HCT116 (cell line): Measurements from ENCODE around the gene CPNE5. TPM values are rescaled to one million over a fixed set of nuclear protein-coding genes. Genes with fewer than 3 reads are reported as not detected.

Source experiments
- ATAC-seq: fragments of 200-7000 bp; cut with Tn5 transposase; 2 replicates; pipeline ENCODE4 v1.9.1; 2020; ENCODE audit warnings: mild to moderate bottlenecking, moderate library complexity
- BruUV-seq: library from RNA; stranded (reverse); fragments of 400-500 nt; replicated peaks from 2 replicates; lab custom pipeline; 2021; lab: Mats Ljungman, UMichigan
- CTCF ChIA-PET: fragments of 300-600 bp; sonication (Branson Sonifier 250); formaldehyde crosslinking; loops from one replicate; lab custom pipeline; 2021; ENCODE audit warnings: antibody characterized with exemption; lab: Charles Lee
- POLR2A ChIA-PET: fragments of 300-600, 350-600 bp; sonication (Branson Sonifier 250); formaldehyde crosslinking; loops from one replicate; lab custom pipeline; 2021; ENCODE audit warnings: antibody characterized with exemption; lab: Charles Lee
- RAD21 ChIA-PET, 2 experiments: fragments of 300-600 bp; sonication (Branson Sonifier 250); formaldehyde crosslinking; loops; one replicate each; lab custom pipeline; 2023; ENCODE audit warnings: low total read pairs in 2 of 2; ENCODE audit not compliant: uncharacterized antibody in 2 of 2, unreplicated experiment in 2 of 2, low non-redundant PET in 1 of 2; lab: Charles Lee
- DNase-seq: peaks from one replicate; pipeline ENCODE4 v3.0.0-alpha.2; 2010; ENCODE audit warnings: low read depth, low spot score
- H2AFZ ChIP-seq: fragments of 200-600 bp; shearing (Covaris generic), sonication (generic); 2 replicates; pipeline ENCODE4 v1.6.1; 2017; ENCODE audit warnings: low read depth, mixed run types, mixed read lengths, antibody characterized with exemption, low read length; ENCODE audit not compliant: poor library complexity, severe bottlenecking
- H3K27ac ChIP-seq: 2 replicates; pipeline ENCODE4 v1.5.1; 2012; ENCODE audit warnings: low read depth, low read length
- H3K27me3 ChIP-seq: fragments of 200-600 bp; sonication (generic); 2 replicates; pipeline ENCODE4 v1.6.1; 2016; ENCODE audit warnings: mixed run types, low read length, mixed read lengths; ENCODE audit not compliant: insufficient read depth
- H3K36me3 ChIP-seq, 2 experiments: fragments of 200-500 bp in 1 of 2; fragments of 200-600 bp in 1 of 2; sonication (Bioruptor generic) in 1 of 2; sonication (generic) in 1 of 2; 2 replicates each; pipeline versions ENCODE4 v1.5.1 to v1.6.1; 2014 to 2016; ENCODE audit warnings: low read length in 2 of 2, inconsistent platforms in 1 of 2, mixed read lengths in 1 of 2, mixed run types in 1 of 2; ENCODE audit not compliant: insufficient read depth in 2 of 2, control insufficient read depth in 1 of 2
- H3K4me1 ChIP-seq, 2 experiments: fragments of 200-600 bp in 1 of 2; sonication (generic) in 1 of 2; 2 replicates each; pipeline versions ENCODE4 v1.5.1 to v1.6.1; 2012 to 2017; ENCODE audit warnings: low read length in 2 of 2, inconsistent platforms in 1 of 2, mild to moderate bottlenecking in 1 of 2, mixed read lengths in 1 of 2, mixed run types in 1 of 2, moderate library complexity in 1 of 2; ENCODE audit not compliant: insufficient read depth in 2 of 2, control insufficient read depth in 1 of 2
- H3K4me2 ChIP-seq: fragments of 200-600 bp; sonication (generic); 2 replicates; pipeline ENCODE4 v1.6.1; 2017; ENCODE audit warnings: mixed run types, low read length, mixed read lengths
- H3K4me3 ChIP-seq, 2 experiments: fragments of 200-600 bp in 1 of 2; sonication (generic) in 1 of 2; replicated peaks in 1 of 2; 2 replicates each; pipeline ENCODE4 v1.5.1; 2011 to 2016; ENCODE audit warnings: low read length in 2 of 2, control low read depth in 1 of 2, low read depth in 1 of 2, mild to moderate bottlenecking in 1 of 2, mixed read lengths in 1 of 2, mixed run types in 1 of 2
- H3K79me2 ChIP-seq: fragments of 200-600 bp; sonication (generic); 2 replicates; pipeline ENCODE4 v1.6.1; 2017; ENCODE audit warnings: mild to moderate bottlenecking, mixed run types, low read length, moderate library complexity, mixed read lengths; ENCODE audit not compliant: insufficient read depth
- H3K9ac ChIP-seq: fragments of 200-600 bp; sonication (generic); 2 replicates; pipeline ENCODE4 v1.6.1; 2016; ENCODE audit warnings: low read length, mixed read lengths
- H3K9me2 ChIP-seq: fragments of 200-600 bp; sonication (generic), shearing (Covaris generic); 2 replicates; pipeline ENCODE4 v1.6.1; 2017; ENCODE audit warnings: mixed run types, mild to moderate bottlenecking, moderate library complexity; ENCODE audit not compliant: insufficient read depth
- H3K9me3 ChIP-seq, 2 experiments: fragments of 200-500 bp in 1 of 2; fragments of 200-600 bp in 1 of 2; sonication (Bioruptor generic) in 1 of 2; sonication (generic) in 1 of 2; 2 replicates each; pipeline ENCODE4 v1.6.1; 2014 to 2017; ENCODE audit warnings: low read length in 2 of 2, mixed read lengths in 2 of 2, inconsistent platforms in 1 of 2, low read depth in 1 of 2, mild to moderate bottlenecking in 1 of 2, mixed run types in 1 of 2, moderate library complexity in 1 of 2; ENCODE audit not compliant: control insufficient read depth in 1 of 2, insufficient read depth in 1 of 2
- H4K20me1 ChIP-seq: fragments of 200-600 bp; sonication (generic), shearing (Covaris generic); 2 replicates; pipeline ENCODE4 v1.6.1; 2017; ENCODE audit warnings: mixed run types, mild to moderate bottlenecking, moderate library complexity; ENCODE audit not compliant: insufficient read depth
- ATF3 ChIP-seq: IDR thresholded peaks from 2 replicates; pipeline ENCODE4 v1.6.1; 2012
- CEBPB ChIP-seq: IDR thresholded peaks from 2 replicates; pipeline ENCODE4 v1.6.1; 2012; ENCODE audit warnings: low read depth
- CTCF ChIP-seq, 3 experiments: fragments of 200-600 bp in 1 of 3; sonication (generic) in 1 of 3; IDR thresholded peaks in 2 of 3; conservative IDR thresholded peaks in 1 of 3; 2 replicates each; pipeline ENCODE4 v1.5.1; 2012 to 2017; ENCODE audit warnings: low read depth in 2 of 3, low read length in 2 of 3, antibody characterized with exemption in 1 of 3, borderline replicate concordance in 1 of 3, control low read depth in 1 of 3, mild to moderate bottlenecking in 1 of 3, mixed read lengths in 1 of 3, mixed run types in 1 of 3, moderate library complexity in 1 of 3; ENCODE audit not compliant: insufficient read depth in 1 of 3
- ELF1 ChIP-seq: IDR thresholded peaks from 2 replicates; pipeline ENCODE4 v1.6.1; 2012; ENCODE audit warnings: low read depth, borderline replicate concordance
- EZH2phosphoT487 ChIP-seq: fragments of 200-600 bp; IDR thresholded peaks from 2 replicates; pipeline ENCODE4 v1.6.1; 2018; ENCODE audit warnings: antibody characterized with exemption, borderline replicate concordance
- JUND ChIP-seq: IDR thresholded peaks from 2 replicates; pipeline ENCODE4 v1.6.1; 2012
- MAX ChIP-seq: IDR thresholded peaks from 2 replicates; pipeline ENCODE4 v1.6.1; 2012
- POLR2A ChIP-seq: IDR thresholded peaks from 2 replicates; pipeline ENCODE4 v1.7.0; 2011; ENCODE audit warnings: borderline replicate concordance; ENCODE audit not compliant: insufficient read depth, insufficient read length; ENCODE audit errors: extremely low read depth
- REST ChIP-seq: IDR thresholded peaks from 2 replicates; pipeline ENCODE4 v1.6.1; 2012; ENCODE audit warnings: low read depth
- SP1 ChIP-seq: IDR thresholded peaks from 2 replicates; pipeline ENCODE4 v1.6.1; 2012; ENCODE audit warnings: low read depth
- TCF7L2 ChIP-seq: IDR thresholded peaks from 2 replicates; pipeline ENCODE4 v1.7.0; 2011; ENCODE audit warnings: borderline replicate concordance, inconsistent platforms; ENCODE audit not compliant: insufficient read depth, insufficient read length; ENCODE audit errors: extremely low read depth
- YY1 ChIP-seq: IDR thresholded peaks from 2 replicates; pipeline ENCODE4 v1.6.1; 2011; ENCODE audit warnings: low read length, low read depth, moderate library complexity, mild to moderate bottlenecking; ENCODE audit not compliant: insufficient replicate concordance; ENCODE audit errors: extremely low read depth
- ZFX ChIP-seq: fragments of 450-650 bp; IDR thresholded peaks from 2 replicates; pipeline ENCODE4 v1.6.1; 2017
- intact Hi-C: fragments of 100-400 bp; cut with micrococcal nuclease; formaldehyde crosslinking; loops from 2 replicates; pipeline ENCODE4 v1.10.0; 2022
- total RNA-seq: library from RNA; stranded (reverse); gene quantifications from one replicate; pipeline ENCODE4 v1.2.1, GENCODE V29; 2021; ENCODE audit not compliant: unreplicated experiment

Gene CPNE5
- total RNA-seq, 1 experiment from 2014 or later: not detected

- no peaks in the 10 kb centered on the region for H3K36me3 ChIP-seq
- H4K20me1 ChIP-seq: no peaks in the 10 kb centered on the region
- no peak for DNase-seq
- BruUV-seq: no TSS peak
- no peak overlapping the region for H2AFZ ChIP-seq
- no peak overlapping the region for H3K27ac ChIP-seq
- CTCF ChIA-PET: no interaction called here
- RAD21 ChIA-PET: no interaction called here
- no peaks in the 10 kb centered on the region for H3K27me3 ChIP-seq
- TF ChIP-seq CTCF (IDR thresholded peaks at IDR 0.05 in 2 of 3, conservative IDR thresholded peaks at IDR 0.05 in 1 of 3; ENCODE audit: borderline replicate concordance in 1 of 3, insufficient read depth in 1 of 3, low read depth in 2 of 3, low read length in 2 of 3): no peak
- no peak for TF ChIP-seq POLR2A
- TF ChIP-seq REST: no peak
- no peak for TF ChIP-seq EZH2phosphoT487
- no peak for TF ChIP-seq MAX
- TF ChIP-seq ZFX: no peak
- TF ChIP-seq JUND: no peak
- TF ChIP-seq ATF3: no peak
- no peak for TF ChIP-seq ELF1
- TF ChIP-seq YY1: no peak
- TF ChIP-seq CEBPB: no peak
- TF ChIP-seq SP1: no peak
- TF ChIP-seq TCF7L2: no peak
- TF ChIP-seq, all 23 proteins: peak for 0
- Histone ChIP-seq H3K79me2 (no peaks in the 10 kb centered on the region), H3K4me3 (no peak overlapping the region), H3K4me2 (no peak overlapping the region), H3K4me1 (peaks cover 0 to 3% of the 10 kb centered on the region in 2 experiments; a peak in 2 of 4 replicates), H3K9ac (no peak overlapping the region), H3K9me2 (no peaks in the 10 kb centered on the region), H3K9me3 (no peaks in the 10 kb centered on the region)
- POLR2A ChIA-PET: no interaction called here
- ATAC-seq: no peak
- intact Hi-C loops: no loop called here
Observed at GRCh38 chr6:36844232-36845170, 5.3 kb upstream of the CPNE5 start.
